H1 (cell line): Measurements from ENCODE around the gene TNS4. TPM values are rescaled to one million over a fixed set of nuclear protein-coding genes. Genes with fewer than 3 reads are reported as not detected.
A peak's percentile ranks its signal among the peaks of the same experiment; 100 is the strongest.

Experiments used
- CTCF ChIA-PET: fragments of 300-600 bp; sonication (Branson Sonifier 250); formaldehyde crosslinking; loops from one replicate; lab custom pipeline; 2021; ENCODE audit not compliant: partially characterized antibody; lab: Charles Lee
- POLR2A ChIA-PET: fragments of 300-600 bp; sonication (Branson Sonifier 250); formaldehyde crosslinking; loops from one replicate; lab custom pipeline; 2021; ENCODE audit warnings: inconsistent platforms; ENCODE audit not compliant: partially characterized antibody; lab: Charles Lee
- DNase-seq, 2 experiments: peaks; one replicate each; pipeline versions ENCODE4 v3.0.0 to v3.0.0-alpha.2; 2010 to 2022; ENCODE audit warnings: low spot score in 2 of 2, low read depth in 1 of 2, mixed read lengths in 1 of 2
- FAIRE-seq: peaks from 2 replicates; lab custom pipeline; 2011; peaks lifted over from hg19 to GRCh38; lab: Jason Lieb, UNC
- H2AFZ ChIP-seq: 2 replicates; pipeline ENCODE4 v1.8.1; 2012; ENCODE audit warnings: low read length, inconsistent platforms
- H2AK5ac ChIP-seq: 2 replicates; pipeline ENCODE4 v1.6.1; 2013; ENCODE audit warnings: low read depth, low read length
- H2BK120ac ChIP-seq: replicated peaks from 2 replicates; pipeline ENCODE3; 2013; ENCODE audit warnings: low read depth, low read length, inconsistent platforms
- H2BK12ac ChIP-seq: 2 replicates; pipeline ENCODE4 v1.6.1; 2013; ENCODE audit warnings: low read depth, low read length
- H2BK15ac ChIP-seq: 2 replicates; pipeline ENCODE4 v1.6.1; 2013; ENCODE audit warnings: low read length
- H2BK20ac ChIP-seq: 2 replicates; pipeline ENCODE4 v1.6.1; 2013; ENCODE audit warnings: low read length
- H2BK5ac ChIP-seq: 2 replicates; pipeline ENCODE4 v1.6.1; 2013; ENCODE audit warnings: low read depth, low read length
- H3K14ac ChIP-seq: 2 replicates; pipeline ENCODE4 v1.6.1; 2013; ENCODE audit warnings: inconsistent platforms; ENCODE audit not compliant: insufficient read length
- H3K18ac ChIP-seq: 2 replicates; pipeline ENCODE4 v1.6.1; 2013; ENCODE audit warnings: low read length; ENCODE audit errors: extremely low read depth
- H3K23ac ChIP-seq: 2 replicates; pipeline ENCODE4 v1.6.1; 2013; ENCODE audit warnings: inconsistent platforms; ENCODE audit not compliant: insufficient read length
- H3K23me2 ChIP-seq: 2 replicates; pipeline ENCODE4 v1.6.1; 2013; ENCODE audit warnings: low read depth, low read length
- H3K27ac ChIP-seq: 2 replicates; pipeline ENCODE4 v1.6.1; 2011; ENCODE audit warnings: low read depth, low read length, inconsistent platforms
- H3K27me3 ChIP-seq, 4 experiments: replicated peaks in 1 of 4; 1 replicate in 1 of 4; 2 replicates in 3 of 4; pipeline versions ENCODE4 v1.6.1 to v1.8.1; 2011 to 2013; ENCODE audit warnings: low read length in 3 of 4, mild to moderate bottlenecking in 3 of 4, inconsistent platforms in 2 of 4, mixed read lengths in 2 of 4, moderate library complexity in 1 of 4; ENCODE audit not compliant: control insufficient read depth in 3 of 4, insufficient read depth in 3 of 4; ENCODE audit errors: extremely low read depth in 1 of 4
- H3K36me3 ChIP-seq, 4 experiments: 2 replicates each; pipeline versions ENCODE4 v1.6.1 to v1.8.1; 2011 to 2013; ENCODE audit warnings: mild to moderate bottlenecking in 4 of 4, low read length in 3 of 4, moderate library complexity in 2 of 4, control low read depth in 1 of 4, inconsistent platforms in 1 of 4; ENCODE audit not compliant: insufficient read depth in 4 of 4, control insufficient read depth in 2 of 4
- H3K4ac ChIP-seq: replicated peaks from 2 replicates; pipeline ENCODE3; 2013; ENCODE audit warnings: low read length, low read depth, mixed read lengths, inconsistent platforms; ENCODE audit not compliant: insufficient read length
- H3K4me1 ChIP-seq, 4 experiments: replicated peaks in 1 of 4; 1 replicate in 1 of 4; 2 replicates in 3 of 4; pipeline versions ENCODE4 v1.6.1 to v1.8.1; 2011 to 2013; ENCODE audit warnings: low read length in 3 of 4, inconsistent platforms in 2 of 4, mixed read lengths in 1 of 4; ENCODE audit not compliant: insufficient read depth in 4 of 4, control insufficient read depth in 3 of 4
- H3K4me2 ChIP-seq, 2 experiments: 2 replicates each; pipeline versions ENCODE4 v1.6.1 to v1.8.1; 2011 to 2013; ENCODE audit warnings: low read depth in 2 of 2, low read length in 2 of 2, control low read depth in 1 of 2, inconsistent platforms in 1 of 2, mild to moderate bottlenecking in 1 of 2; ENCODE audit not compliant: insufficient read depth in 1 of 2
- H3K4me3 ChIP-seq, 4 experiments: fragments of 200-600, 300-600 bp in 1 of 4; sonication (generic), shearing (Covaris generic), sonication (Bioruptor Twin) in 1 of 4; 2 replicates each; pipeline versions ENCODE4 v1.5.1 to v1.8.1; 2011 to 2016; ENCODE audit warnings: low read length in 4 of 4, low read depth in 3 of 4, control low read depth in 2 of 4, inconsistent platforms in 2 of 4, mild to moderate bottlenecking in 2 of 4, mixed read lengths in 1 of 4, moderate library complexity in 1 of 4; ENCODE audit not compliant: insufficient read depth in 2 of 4; ENCODE audit errors: extremely low read depth in 1 of 4
- H3K56ac ChIP-seq: replicated peaks from 2 replicates; pipeline ENCODE3; 2013; ENCODE audit warnings: low read depth, mild to moderate bottlenecking, mixed read lengths, low read length, inconsistent platforms; ENCODE audit not compliant: insufficient read length
- H3K79me1 ChIP-seq: 2 replicates; pipeline ENCODE4 v1.6.1; 2013; ENCODE audit warnings: low read depth, low read length, control low read depth
- H3K79me2 ChIP-seq, 2 experiments: 2 replicates each; pipeline versions ENCODE4 v1.6.1 to v1.8.1; 2012 to 2013; ENCODE audit warnings: low read length in 2 of 2, mild to moderate bottlenecking in 2 of 2, inconsistent platforms in 1 of 2; ENCODE audit not compliant: insufficient read depth in 2 of 2, control insufficient read depth in 1 of 2
- H3K9ac ChIP-seq, 4 experiments: replicated peaks in 1 of 4; 1 replicate in 1 of 4; 2 replicates in 3 of 4; pipeline versions ENCODE4 v1.6.1 to v1.8.1; 2011 to 2013; ENCODE audit warnings: low read depth in 3 of 4, low read length in 3 of 4, control low read depth in 2 of 4, mild to moderate bottlenecking in 2 of 4, moderate library complexity in 2 of 4, inconsistent platforms in 1 of 4; ENCODE audit errors: extremely low read depth in 1 of 4
- H3K9me3 ChIP-seq, 2 experiments: 2 replicates each; pipeline versions ENCODE4 v1.6.1 to v1.8.1; 2012 to 2013; ENCODE audit warnings: mild to moderate bottlenecking in 2 of 2, moderate library complexity in 2 of 2, control low read depth in 1 of 2, inconsistent platforms in 1 of 2, low read depth in 1 of 2, low read length in 1 of 2, mixed read lengths in 1 of 2; ENCODE audit not compliant: insufficient read depth in 2 of 2
- H4K20me1 ChIP-seq, 2 experiments: replicated peaks in 1 of 2; 2 replicates each; pipeline versions ENCODE3 to v1.8.1; 2011 to 2013; ENCODE audit warnings: inconsistent platforms in 2 of 2, low read length in 2 of 2, mild to moderate bottlenecking in 1 of 2; ENCODE audit not compliant: insufficient read depth in 2 of 2, control insufficient read depth in 1 of 2
- H4K5ac ChIP-seq: 2 replicates; pipeline ENCODE4 v1.6.1; 2013; ENCODE audit warnings: low read length, low read depth, mixed read lengths, inconsistent platforms; ENCODE audit not compliant: insufficient read length
- H4K8ac ChIP-seq: 2 replicates; pipeline ENCODE4 v1.8.0; 2013; ENCODE audit warnings: mild to moderate bottlenecking, moderate library complexity, low read length, inconsistent platforms; ENCODE audit not compliant: insufficient read depth; ENCODE audit errors: extremely low read depth
- H4K91ac ChIP-seq: replicated peaks from 2 replicates; pipeline ENCODE3; 2013; ENCODE audit warnings: low read length, mixed read lengths, inconsistent platforms; ENCODE audit not compliant: insufficient read length
- BACH1 ChIP-seq: IDR thresholded peaks from 2 replicates; pipeline ENCODE4 v1.6.1; 2012; ENCODE audit warnings: low read length, improper control_type of control experiment
- E2F6 ChIP-seq: IDR thresholded peaks from 2 replicates; pipeline ENCODE4 v1.6.1; 2012; ENCODE audit warnings: inconsistent platforms
- HDAC2 ChIP-seq, 2 experiments: fragments of 300-600 bp in 1 of 2; sonication (generic) in 1 of 2; IDR thresholded peaks; 2 replicates each; pipeline ENCODE4 v1.6.1; 2011 to 2012; ENCODE audit warnings: low read depth in 2 of 2, low read length in 2 of 2, mild to moderate bottlenecking in 2 of 2, moderate library complexity in 2 of 2, borderline replicate concordance in 1 of 2, inconsistent platforms in 1 of 2
- POLR2AphosphoS5 ChIP-seq: IDR thresholded peaks from 2 replicates; pipeline ENCODE4 v1.6.1; 2011; ENCODE audit warnings: low read depth, low read length
- RFX5 ChIP-seq: IDR thresholded peaks from 2 replicates; pipeline ENCODE4 v1.6.1; 2011; ENCODE audit warnings: low read depth, low read length, improper control_type of control experiment, borderline replicate concordance
- TAF1 ChIP-seq: IDR thresholded peaks from 2 replicates; pipeline ENCODE4 v1.6.1; 2011; ENCODE audit warnings: mild to moderate bottlenecking, low read depth, low read length
- TAF7 ChIP-seq: optimal IDR thresholded peaks from 2 replicates; pipeline ENCODE3; 2011; ENCODE audit warnings: low read depth, mild to moderate bottlenecking, inconsistent platforms, low read length, moderate library complexity, borderline replicate concordance
- WGBS, 2 experiments: shearing (Covaris generic) in 1 of 2; methylation state at CpG; one replicate each; pipeline versions ENCODE4 v1.1.6 to v1.1.7; 2013 to 2015; ENCODE audit warnings: low lambda C conversion rate in 2 of 2, mixed read lengths in 2 of 2, inconsistent platforms in 1 of 2, low coverage in 1 of 2, missing lambda C conversion rate in 1 of 2; ENCODE audit not compliant: insufficient replicate concordance in 2 of 2, insufficient coverage in 1 of 2, insufficient read length in 1 of 2; ENCODE audit errors: extremely low coverage in 1 of 2, missing lambda C conversion rate in 1 of 2; 5-methylcytosine and 5-hydroxymethylcytosine counted together
- polyA plus RNA-seq, 7 experiments: library from polyadenylated mRNA; depleted of rRNA in 3 of 7; stranded (reverse) in 5 of 7; unstranded in 2 of 7; fragments of >200 nt in 5 of 7; fragments of 200-250 nt in 2 of 7; gene quantifications; 1 replicate in 5 of 7; 2 replicates in 1 of 7; 4 replicates in 1 of 7; pipeline versions ENCODE4 v1.2.1 to v1.2.3, GENCODE V29; 2011 to 2013; ENCODE audit warnings: missing spikeins in 2 of 7, mixed read lengths in 2 of 7
- total RNA-seq: library from RNA; stranded (reverse); fragmentation: NEBNext Ultra II Directional; extraction: Animal tissue kit (Norgen Biotek cat#: 25700); gene quantifications from 2 replicates; pipeline ENCODE4 v1.2.1, GENCODE V29; 2021

Gene TNS4
- total and polyA plus RNA-seq, 2 of the 8 experiments (the other 6 are each of a cell fraction or from before 2014, with no cell fraction given): 0.20 to 0.21 TPM

DNA sequence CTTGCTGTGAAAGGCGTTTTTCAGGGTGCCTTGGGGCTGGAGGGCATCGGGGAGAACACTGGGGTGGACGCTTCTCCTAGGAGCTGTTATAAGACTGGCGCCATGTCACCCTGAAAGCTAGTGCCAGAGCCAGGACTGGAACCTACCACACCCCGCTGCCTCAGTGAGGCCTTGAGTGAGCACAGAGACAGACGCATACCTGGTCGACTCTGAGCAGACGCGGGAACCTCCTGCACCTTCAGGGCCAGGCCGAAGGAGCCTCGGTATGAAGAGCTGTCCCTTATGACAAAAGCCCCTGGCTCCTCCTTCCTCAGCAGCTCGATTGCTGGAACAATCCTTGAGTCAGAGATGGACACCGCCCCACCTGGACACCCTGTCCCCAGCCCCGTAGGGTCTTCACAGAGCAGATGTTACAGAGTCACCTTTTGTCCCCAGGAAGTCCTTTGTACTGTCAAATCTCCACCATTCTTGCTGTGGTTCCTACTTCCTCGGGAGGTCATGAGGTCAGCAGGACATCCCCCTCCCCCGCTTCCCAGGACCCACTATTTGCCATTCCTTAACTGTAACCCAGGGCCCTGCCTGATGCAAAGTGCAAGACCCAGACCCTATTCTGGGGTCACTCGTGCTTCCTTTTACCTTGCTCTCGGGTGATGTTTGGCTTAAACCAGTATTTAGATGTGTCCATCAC, 17.0 kb downstream of the TNS4 start:
- Histone ChIP-seq H3K79me2 (no peaks in the 10 kb centered on the region), H2AK5ac (no peak overlapping the region), H2BK120ac (no peak overlapping the region), H3K23ac (no peak overlapping the region), H3K36me3 (no peaks in the 10 kb centered on the region), H3K4ac (no peak overlapping the region), H3K9ac (no peak overlapping the region; a peak in 2 of 7 replicates), H2BK5ac (peak overlapping the region; percentile 13; the same call in 1 of the 2 replicates), H2BK12ac (peak overlapping the region; percentile 30; the same call in 1 of the 2 replicates), H4K5ac (no peak overlapping the region), H3K79me1 (no peaks in the 10 kb centered on the region), H3K27ac (no peak overlapping the region), H3K18ac (0 out of 2 replicates have a peak overlapping the region, but pooled peaks have one; percentile 21), H3K4me1 (peaks cover 0 to 21% (median 9%) of the 10 kb centered on the region in 4 experiments; a peak in 6 of 7 replicates), H3K56ac (no peak overlapping the region), H3K14ac (no peak overlapping the region), H3K9me3 (no peaks in the 10 kb centered on the region), H4K20me1 (no peaks in the 10 kb centered on the region), H4K8ac (no peak overlapping the region), H3K4me3 (no peak overlapping the region), H2BK20ac (no peak overlapping the region), H3K23me2 (no peaks in the 10 kb centered on the region; the same call in 1 of the 2 replicates), H2BK15ac (peak overlapping the region; percentile 6; the same call in 1 of the 2 replicates), H3K4me2 (no peak overlapping the region), H3K27me3 (no peaks in the 10 kb centered on the region; a peak in 2 of 7 replicates), H4K91ac (no peak overlapping the region), H2AFZ (no peak overlapping the region)
- no peak for TF ChIP-seq HDAC2 (IDR thresholded peaks at IDR 0.05; ENCODE audit: borderline replicate concordance in 1 of 2, low read depth in 2 of 2, low read length in 2 of 2)
- TF ChIP-seq BACH1: no peak
- no peak for TF ChIP-seq POLR2AphosphoS5
- TF ChIP-seq TAF1: no peak
- TF ChIP-seq E2F6: no peak
- no peak for TF ChIP-seq TAF7
- TF ChIP-seq RFX5: no peak
- no peak for FAIRE-seq
- CTCF ChIA-PET: interaction anchor here (1.0 to 5.0 kb wide), 7 partner anchors 8 to 69 kb away, joined by 3 to 52 read pairs (median 4); no protein-coding TSS in a partner anchor
- DNase-seq: no peak
- POLR2A ChIA-PET: interaction anchor here (1.3 kb wide), 1 partner anchor 14 kb away, joined by 3 read pairs; no protein-coding TSS in a partner anchor
- 87% methylated on average over 18 of the region's 18 CpGs; no CpG with 5 or more reads in 1 of the 2 experiments for WGBS, 2 experiments
